ENCODE data around the gene LHX3. TPM values are rescaled to one million over a fixed set of nuclear protein-coding genes. Genes with fewer than 3 reads are reported as not detected.

Gene LHX3
- total RNA-seq, 1 donor from 2014 or later: not detected

DNA sequence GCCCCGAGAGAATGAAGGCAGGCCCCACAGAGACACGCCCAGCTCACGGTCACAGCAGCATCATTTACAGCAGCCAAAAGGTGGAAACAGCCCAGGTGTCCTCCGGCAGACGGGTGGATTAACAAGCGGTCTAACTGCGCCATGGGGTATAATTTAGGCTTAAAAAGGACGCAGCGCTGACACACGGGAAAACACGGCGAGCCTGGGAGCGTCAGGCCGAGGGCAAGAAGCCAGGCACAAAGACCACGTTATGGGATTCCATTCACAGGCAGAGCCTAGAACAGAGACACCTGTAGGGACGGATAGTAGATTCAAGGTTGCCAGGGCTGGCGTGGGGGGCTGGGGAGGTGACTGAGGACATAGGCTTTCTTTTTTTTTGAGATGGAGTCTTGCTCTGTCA is 49.4 kb downstream of the LHX3 start:
- DNase-seq (ENCODE audit: low spot score in 2 of 2, unreplicated experiment in 2 of 2): no peak
- H3K4me3 Mint-ChIP-seq: no peak overlapping the region
- TF ChIP-seq, protein P1, sequence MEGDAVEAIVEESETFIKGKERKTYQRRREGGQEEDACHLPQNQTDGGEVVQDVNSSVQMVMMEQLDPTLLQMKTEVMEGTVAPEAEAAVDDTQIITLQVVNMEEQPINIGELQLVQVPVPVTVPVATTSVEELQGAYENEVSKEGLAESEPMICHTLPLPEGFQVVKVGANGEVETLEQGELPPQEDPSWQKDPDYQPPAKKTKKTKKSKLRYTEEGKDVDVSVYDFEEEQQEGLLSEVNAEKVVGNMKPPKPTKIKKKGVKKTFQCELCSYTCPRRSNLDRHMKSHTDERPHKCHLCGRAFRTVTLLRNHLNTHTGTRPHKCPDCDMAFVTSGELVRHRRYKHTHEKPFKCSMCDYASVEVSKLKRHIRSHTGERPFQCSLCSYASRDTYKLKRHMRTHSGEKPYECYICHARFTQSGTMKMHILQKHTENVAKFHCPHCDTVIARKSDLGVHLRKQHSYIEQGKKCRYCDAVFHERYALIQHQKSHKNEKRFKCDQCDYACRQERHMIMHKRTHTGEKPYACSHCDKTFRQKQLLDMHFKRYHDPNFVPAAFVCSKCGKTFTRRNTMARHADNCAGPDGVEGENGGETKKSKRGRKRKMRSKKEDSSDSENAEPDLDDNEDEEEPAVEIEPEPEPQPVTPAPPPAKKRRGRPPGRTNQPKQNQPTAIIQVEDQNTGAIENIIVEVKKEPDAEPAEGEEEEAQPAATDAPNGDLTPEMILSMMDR (IDR thresholded peaks at IDR 0.05; ENCODE audit: unreplicated experiment): no peak
- H3K27ac Mint-ChIP-seq: no peak overlapping the region
- H3K36me3 Mint-ChIP-seq: no peaks in the 10 kb centered on the region
- H3K4me1 Mint-ChIP-seq: peaks cover 8% of the 10 kb centered on the region
- H3K9me3 Mint-ChIP-seq: no peaks in the 10 kb centered on the region
- peaks cover 34% of the 10 kb centered on the region for H3K27me3 Mint-ChIP-seq (ENCODE audit: low read depth)

DNA sequence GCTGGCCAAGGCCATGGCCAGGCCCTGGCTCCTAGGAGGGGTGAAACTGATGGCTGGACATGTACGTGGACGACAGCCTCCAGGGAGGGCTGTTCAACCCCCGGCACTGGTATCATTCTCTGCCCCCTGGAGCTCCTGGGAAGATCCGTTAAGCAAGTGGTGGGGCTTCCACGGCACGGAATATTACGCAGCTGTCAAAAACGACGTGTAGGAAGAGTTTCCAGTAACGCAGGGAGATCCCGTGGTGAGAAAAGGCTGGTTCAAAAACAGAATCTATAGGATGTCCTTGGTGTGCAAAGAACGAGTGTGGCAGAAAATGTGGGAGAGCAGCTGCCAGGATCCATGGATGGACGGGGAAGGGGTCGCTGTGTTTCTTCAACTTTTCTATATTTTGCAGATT is 50.0 kb downstream of the LHX3 start:
- peaks cover 34% of the 10 kb centered on the region for H3K27me3 Mint-ChIP-seq (ENCODE audit: low read depth)
- peaks cover 8% of the 10 kb centered on the region for H3K4me1 Mint-ChIP-seq
- no peak overlapping the region for H3K27ac Mint-ChIP-seq
- no peaks in the 10 kb centered on the region for H3K9me3 Mint-ChIP-seq
- DNase-seq (ENCODE audit: low spot score in 2 of 2, unreplicated experiment in 2 of 2): peak in 1 of 2 experiments; percentile 8
- no peak overlapping the region for H3K4me3 Mint-ChIP-seq
- H3K36me3 Mint-ChIP-seq: no peaks in the 10 kb centered on the region
- TF ChIP-seq, protein P1 (IDR thresholded peaks at IDR 0.05; ENCODE audit: unreplicated experiment): no peak

DNA sequence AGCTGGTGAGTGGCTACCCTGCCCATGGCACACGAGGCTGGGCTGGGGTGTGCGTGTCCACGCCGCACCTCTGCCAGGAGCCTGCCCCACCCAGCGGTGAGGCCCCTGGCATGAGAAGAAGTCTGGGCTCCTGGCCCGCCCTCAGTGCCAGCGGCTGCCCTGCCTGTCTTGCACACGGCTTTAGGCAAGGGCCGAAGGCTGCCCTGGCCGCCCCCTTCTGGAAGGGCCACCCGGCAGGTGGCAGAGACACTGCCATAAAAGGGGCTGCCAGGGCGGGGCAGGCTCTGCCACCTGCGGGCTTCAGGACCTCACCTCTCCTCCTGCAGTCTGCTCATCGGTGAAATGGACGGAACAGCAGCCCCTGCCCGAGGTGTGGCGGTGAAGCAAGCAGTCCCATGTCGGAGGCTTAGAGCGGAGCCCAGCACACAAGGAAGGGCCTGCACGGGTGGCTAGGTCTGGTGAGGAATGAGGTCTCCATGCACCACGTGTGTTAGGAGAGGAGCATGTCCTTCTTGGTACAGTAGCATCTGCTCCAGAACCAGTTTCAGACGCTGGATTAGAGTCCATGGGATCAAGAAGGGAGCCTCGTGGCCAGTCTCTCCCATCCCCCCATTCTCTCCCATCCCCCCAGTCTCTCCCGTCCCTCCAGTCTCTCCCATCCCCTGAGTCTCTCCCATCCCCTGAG is 51.4 kb downstream of the LHX3 start:
- TF ChIP-seq, protein P1 (IDR thresholded peaks at IDR 0.05; ENCODE audit: unreplicated experiment): no peak
- no peaks in the 10 kb centered on the region for H3K36me3 Mint-ChIP-seq
- peaks cover 8% of the 10 kb centered on the region for H3K4me1 Mint-ChIP-seq
- H3K27me3 Mint-ChIP-seq (ENCODE audit: low read depth): peaks cover 32% of the 10 kb centered on the region
- no peak overlapping the region for H3K4me3 Mint-ChIP-seq
- no peak overlapping the region for H3K27ac Mint-ChIP-seq
- peak in 1 of 2 experiments; percentile 16 for DNase-seq (ENCODE audit: low spot score in 2 of 2, unreplicated experiment in 2 of 2)
- H3K9me3 Mint-ChIP-seq: no peaks in the 10 kb centered on the region

DNA sequence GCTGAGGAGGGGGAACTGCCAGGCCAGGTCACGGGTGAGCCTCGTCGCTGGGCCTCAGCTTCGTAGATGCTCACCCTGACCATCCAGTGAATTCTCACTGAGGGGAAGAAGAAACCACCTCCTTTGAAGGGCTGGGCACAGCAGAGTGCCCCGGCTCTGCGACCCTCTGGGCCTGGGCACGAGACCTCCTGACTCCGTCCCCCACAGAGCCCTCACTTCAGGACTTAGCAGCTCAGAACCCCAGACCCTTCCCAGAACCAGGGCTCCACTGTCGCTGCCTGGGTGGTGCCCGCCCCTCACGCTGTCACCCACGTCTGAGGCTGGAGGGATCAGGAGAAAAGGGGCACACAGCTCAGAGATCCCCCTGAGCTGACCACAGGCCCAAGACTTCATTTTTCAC is 52.0 kb downstream of the LHX3 start:
- TF ChIP-seq, protein P1 (IDR thresholded peaks at IDR 0.05; ENCODE audit: unreplicated experiment): no peak
- peak in 1 of 2 experiments; percentile 14 for DNase-seq (ENCODE audit: low spot score in 2 of 2, unreplicated experiment in 2 of 2)
- no peak overlapping the region for H3K27ac Mint-ChIP-seq
- no peaks in the 10 kb centered on the region for H3K9me3 Mint-ChIP-seq
- no peak overlapping the region for H3K4me3 Mint-ChIP-seq
- no peaks in the 10 kb centered on the region for H3K36me3 Mint-ChIP-seq
- peaks cover 9% of the 10 kb centered on the region for H3K4me1 Mint-ChIP-seq
- peaks cover 32% of the 10 kb centered on the region for H3K27me3 Mint-ChIP-seq (ENCODE audit: low read depth)

DNA sequence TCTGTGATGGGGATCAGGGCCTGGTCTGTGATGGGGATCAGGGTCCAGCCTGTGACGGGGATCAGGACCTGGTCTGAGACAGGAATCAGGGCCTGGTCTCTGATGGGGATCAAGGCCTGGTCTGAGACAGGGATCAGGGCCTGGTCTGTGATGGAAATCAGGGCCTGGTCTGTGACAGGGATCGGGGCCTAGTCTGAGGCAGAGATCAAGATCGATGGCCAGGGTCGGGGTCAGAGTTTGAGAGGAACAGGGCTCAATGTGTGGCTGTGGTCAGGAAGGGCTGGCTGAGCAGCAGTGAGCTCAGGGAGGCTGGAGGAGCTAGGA is 52.4 kb downstream of the LHX3 start:
- Mint-ChIP-seq H3K27ac (no peak overlapping the region), H3K27me3 (ENCODE audit: low read depth) (peaks cover 30% of the 10 kb centered on the region), H3K4me3 (no peak overlapping the region), H3K36me3 (no peaks in the 10 kb centered on the region), H3K4me1 (peaks cover 9% of the 10 kb centered on the region), H3K9me3 (no peaks in the 10 kb centered on the region)
- DNase-seq (ENCODE audit: low spot score in 2 of 2, unreplicated experiment in 2 of 2): peak in 1 of 2 experiments; percentile 13
- TF ChIP-seq, protein P1 (IDR thresholded peaks at IDR 0.05; ENCODE audit: unreplicated experiment): no peak
